Glutamatergic neuron (in vitro differentiated cells): ENCODE results near the gene FOXL2NB. TPM values are rescaled to one million over a fixed set of nuclear protein-coding genes. Genes with fewer than 3 reads are reported as not detected.
A peak's percentile ranks its signal among the peaks of the same experiment; 100 is the strongest.

Experiments used
- DNase-seq: peaks from one replicate; pipeline ENCODE4 v3.0.0; 2022
- H3K27ac Mint-ChIP-seq: one replicate; pipeline ENCODE4 v1.8.0; 2020; ENCODE audit warnings: mild to moderate bottlenecking, mixed read lengths, inconsistent platforms; ENCODE audit not compliant: unreplicated experiment
- H3K27me3 Mint-ChIP-seq: one replicate; pipeline ENCODE4 v1.8.0; 2020; ENCODE audit warnings: mild to moderate bottlenecking, moderate library complexity, mixed read lengths, inconsistent platforms; ENCODE audit not compliant: unreplicated experiment
- H3K36me3 Mint-ChIP-seq: one replicate; pipeline ENCODE4 v1.8.0; 2020; ENCODE audit warnings: mild to moderate bottlenecking, mixed read lengths, inconsistent platforms; ENCODE audit not compliant: unreplicated experiment
- H3K4me1 Mint-ChIP-seq: one replicate; pipeline ENCODE4 v1.8.0; 2020; ENCODE audit warnings: mild to moderate bottlenecking, low read depth, mixed read lengths, inconsistent platforms; ENCODE audit not compliant: unreplicated experiment
- H3K4me3 Mint-ChIP-seq: one replicate; pipeline ENCODE4 v1.8.0; 2020; ENCODE audit warnings: mild to moderate bottlenecking, mixed read lengths, inconsistent platforms; ENCODE audit not compliant: unreplicated experiment
- H3K9me3 Mint-ChIP-seq: one replicate; pipeline ENCODE4 v1.8.0; 2020; ENCODE audit warnings: mild to moderate bottlenecking, moderate library complexity, mixed read lengths, inconsistent platforms; ENCODE audit not compliant: unreplicated experiment
- CTCF ChIP-seq: fragments of 200-600 bp; sonication (generic); IDR thresholded peaks from one replicate; pipeline ENCODE4 v1.5.0; 2021; ENCODE audit not compliant: partially characterized antibody, unreplicated experiment
- total RNA-seq: library from RNA; stranded (reverse); fragmentation: NEBNext Ultra II Directional; extraction: Animal tissue kit (Norgen Biotek cat#: 25700); gene quantifications from one replicate; pipeline ENCODE4 v1.2.1, GENCODE V29; 2021; ENCODE audit not compliant: unreplicated experiment

Gene FOXL2NB
- total RNA-seq, 1 donor from 2014 or later = 0.15 TPM

DNA sequence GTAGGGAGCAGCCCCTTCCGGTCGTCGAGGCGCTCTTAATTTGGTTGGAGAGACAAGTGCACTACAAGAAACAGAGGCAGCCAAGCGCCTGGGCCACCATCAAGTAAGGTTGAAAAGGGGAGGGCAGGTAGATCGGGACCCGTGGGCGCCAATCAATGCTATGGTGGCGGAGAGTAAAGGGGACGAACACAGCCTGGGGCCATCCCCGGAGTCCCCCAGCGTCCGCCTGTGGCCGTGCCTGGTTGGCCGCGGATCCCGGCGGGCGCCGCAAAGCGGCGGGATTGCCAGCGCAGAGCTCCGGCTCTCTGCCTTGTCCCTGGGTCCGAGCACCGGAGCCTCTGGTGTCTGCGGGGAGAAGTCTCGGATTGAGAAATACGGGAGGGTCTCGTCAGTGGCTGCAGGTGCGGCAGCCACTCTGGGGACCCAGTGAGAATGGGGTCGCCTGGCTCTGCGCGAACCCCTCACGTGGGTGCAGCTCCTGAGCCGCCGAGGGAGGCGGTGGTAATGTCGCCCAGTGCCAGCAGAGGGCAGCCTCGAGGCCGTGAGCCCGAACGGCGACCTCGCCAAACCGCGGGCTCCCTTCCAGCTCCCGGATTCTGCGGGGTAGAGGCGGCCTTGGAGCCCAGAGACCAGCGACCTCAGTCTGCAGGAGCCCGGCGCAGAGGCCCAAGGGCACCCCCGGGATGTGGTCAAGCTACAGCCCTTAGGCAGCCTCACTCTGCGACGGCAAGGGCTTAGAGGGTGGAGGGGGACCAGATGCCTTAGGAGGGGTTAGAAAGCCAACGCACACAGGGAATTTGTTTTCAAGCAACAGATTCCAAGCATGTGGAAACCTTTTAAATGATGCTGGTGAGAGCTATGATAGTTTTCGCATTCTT, 10.9 kb upstream of the FOXL2NB start:
- no peak overlapping the region for H3K27ac Mint-ChIP-seq
- peak; percentile 93 for DNase-seq
- no peaks in the 10 kb centered on the region for H3K4me1 Mint-ChIP-seq
- peak; percentile 98 for TF ChIP-seq CTCF
- H3K27me3 Mint-ChIP-seq = peaks cover 16% of the 10 kb centered on the region
- H3K4me3 Mint-ChIP-seq = peak overlapping the region; percentile 84
- no peaks in the 10 kb centered on the region for H3K9me3 Mint-ChIP-seq
- no peaks in the 10 kb centered on the region for H3K36me3 Mint-ChIP-seq

DNA sequence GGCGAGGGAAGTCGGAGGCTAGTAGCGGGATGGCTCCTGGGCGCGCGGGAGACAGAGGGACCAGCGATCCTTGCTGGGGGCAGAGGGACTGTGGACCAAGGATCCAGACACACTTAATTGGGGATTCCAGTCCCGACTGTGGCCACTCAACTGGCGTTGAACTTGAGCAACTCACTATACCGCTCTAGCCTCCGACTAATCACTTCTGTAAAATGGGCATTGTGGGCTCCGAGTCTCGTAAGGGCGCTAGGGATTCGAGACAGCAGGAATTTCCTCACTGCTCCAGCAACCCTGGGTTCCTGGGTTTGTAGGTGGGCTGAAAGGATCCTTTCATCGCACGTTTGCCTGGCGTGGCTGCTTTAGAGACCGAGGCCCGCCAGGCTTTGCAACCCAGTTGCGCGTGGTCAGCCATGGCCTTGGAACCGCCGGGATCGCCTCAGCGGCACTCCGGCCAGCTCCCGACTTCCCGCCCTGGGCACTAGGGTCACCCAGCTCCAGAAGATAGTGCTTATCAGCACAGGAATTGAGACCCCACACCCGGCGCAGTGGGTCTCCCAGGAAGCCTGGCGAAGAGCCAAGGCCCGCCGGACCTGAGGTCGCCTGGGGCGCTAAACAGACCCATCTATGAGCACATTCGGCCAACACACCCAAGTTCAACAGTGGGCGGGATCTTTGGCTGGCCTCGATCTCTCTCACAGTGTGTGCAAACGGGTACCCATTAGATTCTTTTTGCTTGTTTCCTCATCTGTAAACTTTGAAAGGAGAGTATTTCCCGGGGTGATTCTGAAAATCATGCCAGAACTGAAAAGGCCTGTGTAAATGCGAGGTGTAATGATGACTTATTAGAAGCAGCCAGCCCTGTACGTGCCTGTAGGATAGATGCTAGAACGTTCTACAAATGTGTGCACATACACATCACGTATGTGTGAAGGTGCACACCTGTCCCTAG, 10.0 kb upstream of the FOXL2NB start:
- H3K4me1 Mint-ChIP-seq = no peaks in the 10 kb centered on the region
- no peak overlapping the region for H3K27ac Mint-ChIP-seq
- H3K27me3 Mint-ChIP-seq = peaks cover 20% of the 10 kb centered on the region
- no peak for TF ChIP-seq CTCF
- no peak for DNase-seq
- H3K36me3 Mint-ChIP-seq = no peaks in the 10 kb centered on the region
- no peaks in the 10 kb centered on the region for H3K9me3 Mint-ChIP-seq
- peak overlapping the region; percentile 84 for H3K4me3 Mint-ChIP-seq

- Mint-ChIP-seq H3K27me3 (peaks cover 21% of the 10 kb centered on the region), H3K4me1 (no peaks in the 10 kb centered on the region), H3K4me3 (peak overlapping the region; percentile 25), H3K36me3 (no peaks in the 10 kb centered on the region), H3K9me3 (peaks cover 2% of the 10 kb centered on the region), H3K27ac (no peak overlapping the region)
- TF ChIP-seq CTCF = no peak
- DNase-seq = peak; percentile 42
These were observed 9.3 kb upstream of the FOXL2NB start for GRCh38 chr3:138937690-138938055.

DNA sequence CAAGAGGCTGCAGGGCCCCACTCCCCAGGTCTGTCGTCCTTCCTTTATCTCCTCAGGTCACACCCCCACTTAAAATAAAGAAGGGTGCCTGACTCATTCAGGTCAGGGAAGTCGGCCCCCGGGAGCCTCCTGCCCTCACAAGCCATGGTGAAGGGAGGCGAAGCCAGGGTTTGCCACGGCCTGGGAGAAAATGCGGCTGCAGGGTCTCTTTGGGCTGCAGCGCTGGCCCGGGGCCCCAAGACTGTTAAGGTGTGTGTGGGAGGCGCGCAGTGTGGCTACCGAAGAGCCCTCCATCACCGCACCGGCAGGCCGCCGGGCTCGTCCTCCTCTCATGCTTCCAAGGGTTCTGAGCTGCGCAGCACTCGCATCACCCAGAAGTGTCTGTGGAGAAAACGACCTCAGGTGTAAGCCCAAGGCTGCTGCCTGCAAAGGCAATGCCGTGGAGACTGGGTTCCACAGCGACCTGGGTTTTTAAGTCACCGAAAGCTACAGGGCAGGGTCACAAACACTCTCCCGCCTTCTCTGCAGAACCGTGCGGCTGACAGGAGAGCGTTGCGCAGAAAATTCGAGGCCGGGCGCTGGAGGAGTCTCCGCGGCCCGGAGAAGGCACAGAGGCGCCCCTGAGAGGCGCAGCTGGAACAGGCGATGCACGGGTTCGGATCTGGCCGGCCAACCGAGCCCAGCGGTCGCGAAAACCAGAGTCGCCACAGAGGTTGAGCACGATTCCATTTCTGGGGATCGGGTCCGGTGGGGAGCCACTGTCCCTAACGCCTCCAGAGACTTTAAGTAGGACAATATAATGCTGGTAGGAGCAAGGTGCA, 8.8 kb upstream of the FOXL2NB start:
- H3K27me3 Mint-ChIP-seq = peaks cover 23% of the 10 kb centered on the region
- peaks cover 3% of the 10 kb centered on the region for H3K9me3 Mint-ChIP-seq
- H3K27ac Mint-ChIP-seq = no peak overlapping the region
- peak overlapping the region; percentile 55 for H3K4me3 Mint-ChIP-seq
- DNase-seq = no peak
- no peaks in the 10 kb centered on the region for H3K4me1 Mint-ChIP-seq
- H3K36me3 Mint-ChIP-seq = no peaks in the 10 kb centered on the region
- TF ChIP-seq CTCF = no peak
